Kidney epithelial cell (primary cell): ENCODE data around the gene TSHZ2. TPM values are rescaled to one million over a fixed set of nuclear protein-coding genes. Genes with fewer than 3 reads are reported as not detected.

Experiments
- DNase-seq: peaks from one replicate; pipeline ENCODE4 v3.0.0-alpha.2; 2010; ENCODE audit warnings: low read depth
- H3K27me3 ChIP-seq: 2 replicates; pipeline ENCODE4 v1.6.0; 2011; ENCODE audit warnings: low read length; ENCODE audit not compliant: control insufficient read depth, insufficient read depth
- H3K36me3 ChIP-seq: 2 replicates; pipeline ENCODE4 v1.5.1; 2011; ENCODE audit warnings: low read length; ENCODE audit not compliant: control insufficient read depth, insufficient read depth
- H3K4me3 ChIP-seq: 2 replicates; pipeline ENCODE4 v1.5.1; 2011; ENCODE audit warnings: low read depth, mild to moderate bottlenecking, control low read depth, low read length
- CTCF ChIP-seq: IDR thresholded peaks from 2 replicates; pipeline ENCODE4 v1.5.1; 2011; ENCODE audit warnings: mild to moderate bottlenecking, moderate library complexity, low read length, control low read depth, inconsistent platforms; ENCODE audit not compliant: insufficient read depth, poor library complexity, severe bottlenecking
- total RNA-seq: library from RNA; depleted of rRNA; stranded (reverse); fragments of >200 nt; gene quantifications from 2 replicates; pipeline ENCODE4 v1.2.3, GENCODE V29; 2015

Gene TSHZ2
- total RNA-seq, 1 donor from 2014 or later, result 1.0 TPM

- no peak for TF ChIP-seq CTCF
- H3K27me3 ChIP-seq, result no peaks in the 10 kb centered on the region
- H3K4me3 ChIP-seq, result no peak overlapping the region
- DNase-seq, result no peak
- H3K36me3 ChIP-seq, result no peaks in the 10 kb centered on the region
Measured at GRCh38 chr20:53098621-53099020, 126.5 kb downstream of the TSHZ2 start.

- DNase-seq, result no peak
- no peak for TF ChIP-seq CTCF
- no peaks in the 10 kb centered on the region for H3K36me3 ChIP-seq
- H3K27me3 ChIP-seq, result no peaks in the 10 kb centered on the region
- H3K4me3 ChIP-seq, result no peak overlapping the region
Measured at GRCh38 chr20:53099856-53100255, 127.7 kb downstream of the TSHZ2 start.

GRCh38 chr20:53100476-53100911 is 128.3 kb downstream of the TSHZ2 start:
- no peak for TF ChIP-seq CTCF
- no peaks in the 10 kb centered on the region for H3K27me3 ChIP-seq
- no peaks in the 10 kb centered on the region for H3K36me3 ChIP-seq
- no peak overlapping the region for H3K4me3 ChIP-seq
- no peak for DNase-seq

- TF ChIP-seq CTCF, result no peak
- H3K4me3 ChIP-seq, result no peak overlapping the region
- no peaks in the 10 kb centered on the region for H3K27me3 ChIP-seq
- no peaks in the 10 kb centered on the region for H3K36me3 ChIP-seq
- no peak for DNase-seq
Measured at GRCh38 chr20:53101992-53102760, 130.0 kb downstream of the TSHZ2 start.

- TF ChIP-seq CTCF, result no peak
- Histone ChIP-seq H3K4me3 (no peak overlapping the region), H3K27me3 (no peaks in the 10 kb centered on the region), H3K36me3 (no peaks in the 10 kb centered on the region)
- no peak for DNase-seq
Measured at GRCh38 chr20:53103124-53103523, 131.0 kb downstream of the TSHZ2 start.

- Histone ChIP-seq H3K36me3 (no peaks in the 10 kb centered on the region), H3K27me3 (no peaks in the 10 kb centered on the region), H3K4me3 (no peak overlapping the region)
- no peak for TF ChIP-seq CTCF
- DNase-seq, result peak; percentile 21
Measured at GRCh38 chr20:53104884-53105283, 132.7 kb downstream of the TSHZ2 start.
